OCI-LY7 (cell line): ENCODE measurements around the gene PIP4K2A.

Source experiments
- EZH2phosphoT487 ChIP-seq: fragments of 200-600 bp; sonication (generic); IDR thresholded peaks from 2 replicates; pipeline ENCODE4 v1.6.1; 2018; ENCODE audit warnings: low read depth, borderline replicate concordance, mild to moderate bottlenecking, mixed run types, antibody characterized with exemption, low read length, moderate library complexity, mixed read lengths
- TF ChIP-seq, protein P1 (sequence below): fragments of 200-600 bp; sonication (generic); conservative IDR thresholded peaks from 2 replicates; pipeline ENCODE4 v1.5.1; 2014; ENCODE audit warnings: mild to moderate bottlenecking, antibody characterized with exemption, low read length, moderate library complexity, mixed read lengths

DNA sequence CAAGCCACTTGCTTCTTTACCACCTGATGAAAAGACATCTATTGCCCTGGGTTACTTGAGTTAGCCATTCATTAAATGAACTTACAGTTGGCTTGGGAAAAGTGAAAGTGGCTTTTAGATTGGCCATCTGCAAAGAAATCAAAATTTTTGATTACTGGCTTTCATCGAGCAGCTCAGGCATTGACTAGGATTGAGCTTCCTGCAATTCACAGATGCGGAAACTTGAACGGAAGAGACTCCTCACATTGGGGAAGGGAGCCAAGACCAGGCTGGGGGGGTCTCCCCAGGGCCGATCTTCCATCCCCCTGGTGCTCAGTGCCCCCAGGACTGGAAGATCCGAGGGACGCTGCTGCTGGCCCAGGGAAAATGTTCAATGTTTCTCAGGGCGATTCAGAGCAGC lies 145.4 kb downstream of the PIP4K2A start:
- TF ChIP-seq, protein P1, sequence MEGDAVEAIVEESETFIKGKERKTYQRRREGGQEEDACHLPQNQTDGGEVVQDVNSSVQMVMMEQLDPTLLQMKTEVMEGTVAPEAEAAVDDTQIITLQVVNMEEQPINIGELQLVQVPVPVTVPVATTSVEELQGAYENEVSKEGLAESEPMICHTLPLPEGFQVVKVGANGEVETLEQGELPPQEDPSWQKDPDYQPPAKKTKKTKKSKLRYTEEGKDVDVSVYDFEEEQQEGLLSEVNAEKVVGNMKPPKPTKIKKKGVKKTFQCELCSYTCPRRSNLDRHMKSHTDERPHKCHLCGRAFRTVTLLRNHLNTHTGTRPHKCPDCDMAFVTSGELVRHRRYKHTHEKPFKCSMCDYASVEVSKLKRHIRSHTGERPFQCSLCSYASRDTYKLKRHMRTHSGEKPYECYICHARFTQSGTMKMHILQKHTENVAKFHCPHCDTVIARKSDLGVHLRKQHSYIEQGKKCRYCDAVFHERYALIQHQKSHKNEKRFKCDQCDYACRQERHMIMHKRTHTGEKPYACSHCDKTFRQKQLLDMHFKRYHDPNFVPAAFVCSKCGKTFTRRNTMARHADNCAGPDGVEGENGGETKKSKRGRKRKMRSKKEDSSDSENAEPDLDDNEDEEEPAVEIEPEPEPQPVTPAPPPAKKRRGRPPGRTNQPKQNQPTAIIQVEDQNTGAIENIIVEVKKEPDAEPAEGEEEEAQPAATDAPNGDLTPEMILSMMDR = no peak
- TF ChIP-seq EZH2phosphoT487 = no peak
